ENCODE measurements around the gene PRKD1.

PRKD1 gene

GRCh38 chr14:29800961-29801360, 126.7 kb downstream of the PRKD1 start:
- ChIA-PET POLR2A (no interaction called here), CTCF (interaction anchor here (0.7 to 1.7 kb wide), 3 partner anchors 9 to 73 kb away, joined by 3 to 5 read pairs (median 3); no protein-coding TSS in a partner anchor)
- DNase-seq (ENCODE audit: extremely low spot score), result no peak
- TF ChIP-seq CTCF (IDR thresholded peaks at IDR 0.05; ENCODE audit: control extremely low read depth, extremely low read depth, low read depth, missing control alignments), result no peak

GRCh38 chr14:29799464-29800095, 128.1 kb downstream of the PRKD1 start:
- CTCF ChIA-PET, result no interaction called here
- POLR2A ChIA-PET, result no interaction called here
- TF ChIP-seq CTCF (IDR thresholded peaks at IDR 0.05; ENCODE audit: control extremely low read depth, extremely low read depth, low read depth, missing control alignments), result no peak
- DNase-seq (ENCODE audit: extremely low spot score), result no peak

GRCh38 chr14:29798811-29799210, 128.8 kb downstream of the PRKD1 start:
- ChIA-PET CTCF (interaction anchor here (1.2 kb wide), 1 partner anchor 97 kb away, joined by 3 read pairs; no protein-coding TSS in a partner anchor), POLR2A (no interaction called here)
- no peak for DNase-seq (ENCODE audit: extremely low spot score)
- no peak for TF ChIP-seq CTCF (IDR thresholded peaks at IDR 0.05; ENCODE audit: control extremely low read depth, extremely low read depth, low read depth, missing control alignments)

GRCh38 chr14:29798108-29798663, 129.5 kb downstream of the PRKD1 start:
- DNase-seq (ENCODE audit: extremely low spot score), result no peak
- no peak for TF ChIP-seq CTCF (IDR thresholded peaks at IDR 0.05; ENCODE audit: control extremely low read depth, extremely low read depth, low read depth, missing control alignments)
- ChIA-PET CTCF (interaction anchor here (1.2 kb wide), 1 partner anchor 98 kb away, joined by 3 read pairs; no protein-coding TSS in a partner anchor), POLR2A (no interaction called here)

GRCh38 chr14:29796853-29797252, 130.8 kb downstream of the PRKD1 start:
- DNase-seq (ENCODE audit: extremely low spot score), result no peak
- ChIA-PET POLR2A (no interaction called here), CTCF (no interaction called here)
- TF ChIP-seq CTCF (IDR thresholded peaks at IDR 0.05; ENCODE audit: control extremely low read depth, extremely low read depth, low read depth, missing control alignments), result no peak

GRCh38 chr14:29789475-29789874, 138.2 kb downstream of the PRKD1 start:
- ChIA-PET POLR2A (no interaction called here), CTCF (no interaction called here)
- no peak for TF ChIP-seq CTCF (IDR thresholded peaks at IDR 0.05; ENCODE audit: control extremely low read depth, extremely low read depth, low read depth, missing control alignments)
- no peak for DNase-seq (ENCODE audit: extremely low spot score)
